ENCODE measurements around the gene DCHS1. TPM values are rescaled to one million over a fixed set of nuclear protein-coding genes. Genes with fewer than 3 reads are reported as not detected.

Gene DCHS1
- total and polyA plus RNA-seq, 10 of the 15 experiments (the other 5 are each of a cell fraction or from before 2014, with no cell fraction given) = 0.02 to 0.64 (median 0.18) TPM; not detected in 1

- Histone ChIP-seq H3K79me2 (ENCODE audit: control insufficient read depth, insufficient read depth, low read length) (no peaks in the 10 kb centered on the region), H3K4me1 (ENCODE audit: control insufficient read depth, insufficient read depth, low read length) (no peaks in the 10 kb centered on the region), H2AFZ (ENCODE audit: control insufficient read depth, low read depth, low read length) (no peak overlapping the region), H3K4me3 (no peak overlapping the region), H4K20me1 (ENCODE audit: control insufficient read depth, insufficient read depth) (no peaks in the 10 kb centered on the region), H3K9ac (ENCODE audit: control insufficient read depth, insufficient read depth, low read length) (no peak overlapping the region), H3K4me2 (ENCODE audit: control insufficient read depth, insufficient read depth) (no peak overlapping the region), H3K27me3 (replicated peaks in 1 of 2; ENCODE audit: control insufficient read depth in 2 of 2, insufficient read depth in 2 of 2, low read length in 1 of 2) (no peaks in the 10 kb centered on the region), H3K27ac (ENCODE audit: control insufficient read depth, insufficient read depth) (no peak overlapping the region), H3K9me3 (replicated peaks; ENCODE audit: control insufficient read depth, insufficient read depth, low read length) (no peaks in the 10 kb centered on the region), H3K36me3 (ENCODE audit: control insufficient read depth in 2 of 2, insufficient read depth in 2 of 2, low read length in 1 of 2) (peaks cover 1% of the 10 kb centered on the region in 2 experiments; a peak in 2 of 4 replicates)
- intact Hi-C loops (cut with micrococcal nuclease; ENCODE audit: unreplicated experiment) (no loop called here), in situ Hi-C loops (cut with MboI) (no loop called here)
- no peak for TF ChIP-seq ATF3 (IDR thresholded peaks at IDR 0.05; ENCODE audit: borderline replicate concordance, extremely low read depth, low read depth, low read length)
- TF ChIP-seq RB1 (IDR thresholded peaks at IDR 0.05; ENCODE audit: borderline replicate concordance) = no peak
- TF ChIP-seq USF1 (IDR thresholded peaks at IDR 0.05; ENCODE audit: borderline replicate concordance, extremely low read length, insufficient read depth, low read depth, low read length) = no peak
- TF ChIP-seq FOXK2 (IDR thresholded peaks at IDR 0.05) = no peak
- TF ChIP-seq STAT3 (IDR thresholded peaks at IDR 0.05; ENCODE audit: low read depth, low read length) = no peak
- no peak for TF ChIP-seq TCF12 (IDR thresholded peaks at IDR 0.05; ENCODE audit: low read depth, low read length)
- no peak for TF ChIP-seq ZNF217 (IDR thresholded peaks at IDR 0.05)
- TF ChIP-seq RCOR1 (conservative IDR thresholded peaks at IDR 0.05; ENCODE audit: low read depth, low read length) = no peak
- TF ChIP-seq PRDM15 (CRISPR knock-in tag; IDR thresholded peaks at IDR 0.05) = no peak
- TF ChIP-seq ETV6 (conservative IDR thresholded peaks at IDR 0.05 in 1 of 2, IDR thresholded peaks at IDR 0.05 in 1 of 2; ENCODE audit: borderline replicate concordance in 1 of 2, low read depth in 1 of 2) = no peak
- no peak for TF ChIP-seq PAX8 (IDR thresholded peaks at IDR 0.05)
- no peak for TF ChIP-seq POLR2A (IDR thresholded peaks at IDR 0.05; ENCODE audit: low read depth, low read length)
- TF ChIP-seq ZNF24 (IDR thresholded peaks at IDR 0.05) = no peak
- TF ChIP-seq FOXM1 (IDR thresholded peaks at IDR 0.05; ENCODE audit: low read depth, low read length) = no peak
- TF ChIP-seq TAF1 (IDR thresholded peaks at IDR 0.05; ENCODE audit: borderline replicate concordance, low read depth, low read length) = no peak
- TF ChIP-seq SMAD1 (IDR thresholded peaks at IDR 0.05; ENCODE audit: low read depth, partially characterized antibody) = no peak
- no peak for TF ChIP-seq TARDBP (IDR thresholded peaks at IDR 0.05; ENCODE audit: borderline replicate concordance)
- no peak for TF ChIP-seq LARP7 (IDR thresholded peaks at IDR 0.05)
- 82% methylated on average over 6 of the region's 6 CpGs for WGBS (ENCODE audit: insufficient coverage, insufficient replicate concordance, low lambda C conversion rate, missing lambda C conversion rate)
- ChIA-PET RAD21 (ENCODE audit: unreplicated experiment) (interaction anchor here (0.6 kb wide), 1 partner anchor 163 kb away, joined by 3 read pairs; no protein-coding TSS in a partner anchor), POLR2A (no interaction called here), SMC1A (ENCODE audit: uncharacterized antibody, unreplicated experiment) (interaction anchor here (0.8 kb wide), 2 partner anchors 44 to 72 kb away, joined by 3 read pairs; no protein-coding TSS in a partner anchor), CTCF (interaction anchor here (0.5 to 1.6 kb wide), 5 partner anchors 43 to 320 kb away, joined by 3 to 4 read pairs (median 3); no protein-coding TSS in a partner anchor)
- DNase-seq (ENCODE audit: low read depth, low spot score) (no peak), ATAC-seq (no peak), FAIRE-seq (no peak)
- no TSS peak for BruUV-seq (replicated peaks)
These were observed 80.5 kb downstream of the DCHS1 start for GRCh38 chr11:6574816-6575715.

All from GM12878 (cell line).